SK-N-MC (cell line): ENCODE measurements around the gene UNC50.

Source experiments
- DNase-seq: peaks from one replicate; pipeline ENCODE4 v3.0.0-alpha.2; 2011; ENCODE audit warnings: low read depth, low spot score
- H3K27ac ChIP-seq: fragments of 200-600 bp; sonication (generic); 2 replicates; pipeline ENCODE4 v1.5.1; 2016; ENCODE audit warnings: mixed run types
- H3K36me3 ChIP-seq: fragments of 200-600 bp; sonication (generic); 2 replicates; pipeline ENCODE4 v1.6.1; 2017; ENCODE audit warnings: antibody characterized with exemption, low read length, mixed read lengths; ENCODE audit not compliant: insufficient read depth
- H3K4me3 ChIP-seq: fragments of 200-600 bp; sonication (generic); 2 replicates; pipeline ENCODE4 v1.5.1; 2016
- H3K9ac ChIP-seq: fragments of 200-600 bp; sonication (generic); 2 replicates; pipeline ENCODE4 v1.8.0; 2017; ENCODE audit warnings: mixed run types, mixed read lengths; ENCODE audit not compliant: insufficient read length
- H3K9me3 ChIP-seq: fragments of 200-600 bp; sonication (generic); 2 replicates; pipeline ENCODE4 v1.6.1; 2017; ENCODE audit warnings: low read depth, mild to moderate bottlenecking, antibody characterized with exemption, low read length, moderate library complexity, mixed read lengths
- EZH2 ChIP-seq: fragments of 200-600 bp; sonication (generic); IDR thresholded peaks from one replicate; pipeline ENCODE4 v1.6.1; 2017; ENCODE audit warnings: antibody characterized with exemption
- FOXP2 ChIP-seq: optimal IDR thresholded peaks from 2 replicates; pipeline ENCODE3; 2011; ENCODE audit warnings: mild to moderate bottlenecking, moderate library complexity; ENCODE audit not compliant: insufficient read depth; ENCODE audit errors: extremely low read length, control extremely low read depth
- POLR2AphosphoS5 ChIP-seq: IDR thresholded peaks from 2 replicates; pipeline ENCODE4 v1.6.1; 2012; ENCODE audit warnings: mild to moderate bottlenecking, low read depth, low read length, borderline replicate concordance

UNC50 gene

DNA sequence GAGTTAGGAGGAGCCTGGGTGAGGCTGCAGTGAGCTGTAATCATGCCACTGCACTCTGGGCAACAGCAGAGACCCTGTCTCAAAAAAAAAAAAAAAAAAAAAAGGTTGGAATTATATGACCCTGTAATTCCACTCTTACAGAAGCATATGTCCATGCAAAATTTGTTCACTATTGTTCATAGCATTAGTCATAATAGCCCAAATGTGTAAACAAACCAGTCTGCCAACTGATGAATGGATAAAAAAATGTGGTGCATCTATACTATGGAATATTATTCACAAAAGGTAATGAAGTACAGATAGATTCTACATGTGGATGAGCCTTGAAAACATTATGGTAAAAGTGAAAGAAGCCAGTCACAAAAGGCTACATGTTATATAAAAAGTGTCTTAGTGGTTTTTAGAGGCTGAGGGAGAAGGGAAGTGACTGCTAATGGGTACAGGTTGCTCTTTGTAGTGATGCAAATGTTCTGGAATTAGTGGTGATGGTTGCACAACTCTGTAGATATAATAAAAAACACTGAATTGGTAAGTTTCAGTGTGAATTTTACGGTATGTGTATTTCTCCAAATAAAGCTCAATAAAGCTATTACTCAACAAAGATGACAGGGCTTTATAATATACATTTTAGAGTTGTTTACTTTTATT lies 9.5 kb upstream of the UNC50 start:
- TF ChIP-seq FOXP2 (no peak), EZH2 (no peak), POLR2AphosphoS5 (no peak)
- H3K4me3 ChIP-seq: no peak overlapping the region
- H3K9ac ChIP-seq: no peak overlapping the region
- peaks cover 54% of the 10 kb centered on the region for H3K36me3 ChIP-seq
- no peak overlapping the region for H3K27ac ChIP-seq
- H3K9me3 ChIP-seq: no peaks in the 10 kb centered on the region
- no peak for DNase-seq

DNA sequence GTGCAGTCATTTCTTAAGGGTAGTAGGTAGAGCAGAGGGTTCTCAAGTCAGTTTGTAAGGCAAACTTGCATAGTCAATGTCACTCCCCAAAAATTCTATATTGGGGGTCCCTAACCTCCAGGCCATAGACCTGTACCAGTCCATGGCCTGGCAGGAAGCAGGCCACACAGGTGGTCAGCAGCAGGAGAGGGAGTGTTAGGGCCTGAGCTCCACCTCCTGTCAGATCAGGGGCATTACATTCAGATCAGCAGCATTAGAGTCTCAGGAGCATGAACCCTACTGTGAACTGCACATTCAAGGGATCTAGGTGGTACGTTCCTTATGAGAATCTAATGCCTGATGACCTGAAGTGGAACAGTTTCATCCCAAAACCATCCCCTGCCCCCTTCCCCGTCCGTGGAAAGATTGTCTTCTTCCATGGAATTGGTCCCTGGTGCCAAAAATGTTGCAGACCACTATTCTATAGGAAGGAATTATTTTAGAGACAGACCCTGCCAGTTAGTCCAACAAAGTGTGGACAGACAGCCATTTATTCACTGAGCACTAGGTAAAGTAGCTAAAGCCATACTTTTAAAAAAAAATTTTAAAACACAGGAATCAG lies 6.8 kb upstream of the UNC50 start:
- H3K27ac ChIP-seq: no peak overlapping the region
- no peak for DNase-seq
- no peak overlapping the region for H3K4me3 ChIP-seq
- H3K36me3 ChIP-seq: peaks cover 51% of the 10 kb centered on the region
- H3K9ac ChIP-seq: no peak overlapping the region
- no peak for TF ChIP-seq EZH2
- TF ChIP-seq POLR2AphosphoS5: no peak
- TF ChIP-seq FOXP2: no peak
- H3K9me3 ChIP-seq: no peaks in the 10 kb centered on the region

DNA sequence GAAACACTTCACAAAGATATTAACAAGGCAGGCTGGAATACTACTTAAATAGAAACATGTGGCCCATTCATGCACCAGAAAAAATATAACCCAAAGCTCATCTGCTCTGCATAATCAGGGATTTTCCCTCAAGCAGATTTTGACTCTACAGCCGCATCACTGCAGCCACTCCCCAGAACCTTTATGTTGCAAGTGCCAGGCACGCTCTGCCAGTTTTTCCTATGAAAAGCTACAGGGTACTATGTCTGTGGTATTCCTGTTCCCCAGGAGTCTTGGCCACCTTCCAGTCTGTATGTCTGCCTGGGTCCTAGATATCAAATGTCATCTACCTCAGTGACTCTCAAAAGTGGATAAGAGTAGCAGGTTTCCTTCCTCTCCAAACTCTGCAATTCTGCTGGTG lies 3.8 kb upstream of the UNC50 start:
- TF ChIP-seq FOXP2 (no peak), EZH2 (no peak), POLR2AphosphoS5 (no peak)
- no peaks in the 10 kb centered on the region for H3K9me3 ChIP-seq
- H3K9ac ChIP-seq: no peak overlapping the region
- peak overlapping the region; percentile 42; the same call in 1 of the 2 replicates for H3K4me3 ChIP-seq
- H3K27ac ChIP-seq: peak overlapping the region; percentile 80
- peaks cover 34% of the 10 kb centered on the region for H3K36me3 ChIP-seq
- peak; percentile 44 for DNase-seq

DNA sequence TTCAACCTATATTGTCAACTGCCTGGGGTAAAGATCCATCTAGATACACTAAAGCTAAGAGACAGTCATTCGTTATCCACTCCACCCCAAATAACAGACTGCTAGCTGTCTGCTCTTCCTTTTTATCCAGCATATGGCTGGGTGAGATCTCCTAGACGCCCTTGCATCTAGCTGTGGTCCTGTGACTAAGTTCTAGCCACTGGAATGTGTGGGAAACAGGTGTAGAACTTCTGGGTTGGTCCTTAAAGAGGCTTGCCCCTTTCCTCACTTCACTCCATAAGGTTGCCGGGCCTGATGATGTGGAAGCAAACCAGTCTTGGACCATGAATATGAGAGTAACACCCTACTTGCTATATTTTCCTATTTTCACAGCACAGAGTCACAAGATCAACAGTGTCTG lies 3.3 kb upstream of the UNC50 start:
- H3K27ac ChIP-seq: peak overlapping the region; percentile 39; the same call in 1 of the 2 replicates
- H3K4me3 ChIP-seq: peak overlapping the region; percentile 32; the same call in 1 of the 2 replicates
- H3K36me3 ChIP-seq: peaks cover 29% of the 10 kb centered on the region
- no peak for TF ChIP-seq EZH2
- TF ChIP-seq FOXP2: no peak
- no peak for TF ChIP-seq POLR2AphosphoS5
- no peak for DNase-seq
- H3K9ac ChIP-seq: no peak overlapping the region
- H3K9me3 ChIP-seq: no peaks in the 10 kb centered on the region

DNA sequence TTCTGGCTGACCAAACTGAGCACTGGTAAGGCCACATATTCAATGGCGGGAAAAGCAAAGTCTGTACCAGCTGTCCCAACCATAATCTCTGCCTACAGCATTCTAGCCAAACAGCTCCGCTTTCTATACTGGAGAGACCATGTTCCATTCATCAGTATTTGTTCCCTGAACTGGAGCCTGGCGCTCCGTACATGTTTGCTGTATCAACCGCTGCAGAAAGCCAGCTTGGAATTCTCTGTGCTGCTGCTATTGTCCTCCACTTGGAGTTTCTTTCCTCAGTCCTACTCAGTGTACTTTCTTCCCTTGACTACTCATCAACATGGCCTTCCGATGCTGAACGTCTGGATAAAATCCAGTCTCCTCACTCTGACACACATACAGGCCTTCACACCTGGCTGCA lies 2.0 kb upstream of the UNC50 start:
- Histone ChIP-seq H3K27ac (no peak overlapping the region), H3K36me3 (peaks cover 31% of the 10 kb centered on the region), H3K9me3 (no peaks in the 10 kb centered on the region), H3K9ac (no peak overlapping the region), H3K4me3 (no peak overlapping the region)
- TF ChIP-seq POLR2AphosphoS5 (no peak), EZH2 (no peak), FOXP2 (no peak)
- no peak for DNase-seq

DNA sequence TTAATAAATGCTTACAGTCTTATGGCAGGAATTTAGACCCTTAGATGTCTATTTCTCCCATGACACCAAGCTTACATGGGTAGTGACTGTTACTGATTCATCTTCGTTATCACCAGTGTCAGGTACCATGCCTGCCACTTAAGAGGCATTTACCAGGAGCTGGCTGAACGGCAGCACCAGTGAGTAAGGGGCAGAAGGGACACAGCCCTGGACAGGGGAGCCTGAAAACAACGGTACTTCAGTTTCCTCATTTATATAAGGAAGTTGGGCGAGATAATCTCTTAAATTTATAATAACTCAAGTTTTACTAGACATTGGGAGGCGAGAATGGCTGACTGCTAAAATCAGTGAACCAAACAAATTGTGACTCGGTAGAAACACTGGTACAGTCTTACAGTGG lies 1.3 kb upstream of the UNC50 start:
- Histone ChIP-seq H3K9me3 (no peaks in the 10 kb centered on the region), H3K27ac (no peak overlapping the region), H3K36me3 (peaks cover 29% of the 10 kb centered on the region; the same call in 1 of the 2 replicates), H3K4me3 (peak overlapping the region; percentile 93), H3K9ac (peak overlapping the region; percentile 94)
- no peak for TF ChIP-seq POLR2AphosphoS5
- no peak for TF ChIP-seq EZH2
- TF ChIP-seq FOXP2: no peak
- no peak for DNase-seq

DNA sequence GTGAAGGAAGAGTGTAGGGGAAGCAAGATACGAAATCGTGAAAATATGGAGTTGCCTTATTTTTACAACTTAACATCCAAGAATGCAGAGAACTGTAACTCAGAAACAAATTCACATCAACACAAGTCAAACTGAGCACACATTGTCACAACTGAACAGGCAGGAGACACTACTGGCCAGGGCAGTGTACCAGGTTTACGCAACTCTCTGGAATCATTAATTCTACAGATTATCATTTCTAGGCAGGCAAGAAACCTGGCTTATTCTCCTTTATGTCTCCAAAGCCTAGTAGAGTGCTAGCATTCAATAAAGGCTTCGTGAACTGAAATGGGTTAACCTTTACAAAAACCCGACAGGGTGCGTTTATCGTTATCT lies 661 bp upstream of the UNC50 start:
- Histone ChIP-seq H3K4me3 (peak overlapping the region; percentile 93), H3K36me3 (peaks cover 32% of the 10 kb centered on the region), H3K27ac (no peak overlapping the region), H3K9me3 (no peaks in the 10 kb centered on the region), H3K9ac (peak overlapping the region; percentile 94)
- no peak for DNase-seq
- TF ChIP-seq POLR2AphosphoS5 (no peak), FOXP2 (no peak), EZH2 (no peak)

DNA sequence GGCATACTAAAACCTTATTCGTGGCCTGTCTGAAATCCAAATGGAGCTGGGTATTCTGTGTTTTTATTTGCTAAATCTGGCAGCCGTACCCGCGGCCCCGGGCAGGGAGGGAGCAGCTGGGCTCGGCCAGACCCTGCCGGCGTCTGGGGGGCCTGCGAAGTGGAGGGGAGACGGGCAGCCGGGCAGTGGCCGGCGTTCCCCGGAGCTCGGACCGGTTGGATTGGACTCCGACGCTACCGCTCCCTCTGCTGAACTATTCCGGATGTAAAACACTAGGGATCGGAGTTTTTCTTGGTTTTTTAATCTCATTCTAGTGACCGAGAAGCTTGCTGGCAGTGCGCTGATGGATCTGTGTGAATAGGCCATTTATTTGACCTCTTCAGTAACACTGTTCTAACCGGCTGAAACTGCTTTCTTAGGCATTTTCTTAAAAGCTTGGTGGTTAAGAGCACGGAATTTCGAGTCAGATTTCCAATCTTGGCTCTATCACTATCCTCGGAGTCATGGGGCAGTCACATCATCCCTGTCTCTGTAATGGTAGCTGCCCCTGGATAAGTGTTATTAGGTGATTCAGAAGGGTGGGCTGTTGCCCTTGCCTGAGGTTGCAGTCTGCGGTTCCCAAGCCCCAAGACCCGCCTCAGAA lies 694 bp downstream of the UNC50 start:
- peak overlapping the region; percentile 94 for H3K9ac ChIP-seq
- H3K27ac ChIP-seq: peak overlapping the region; percentile 64; the same call in 1 of the 2 replicates
- H3K36me3 ChIP-seq: peaks cover 35% of the 10 kb centered on the region
- H3K4me3 ChIP-seq: peak overlapping the region; percentile 93
- no peak for DNase-seq
- TF ChIP-seq EZH2 (no peak), POLR2AphosphoS5 (no peak), FOXP2 (no peak)
- H3K9me3 ChIP-seq: no peaks in the 10 kb centered on the region

DNA sequence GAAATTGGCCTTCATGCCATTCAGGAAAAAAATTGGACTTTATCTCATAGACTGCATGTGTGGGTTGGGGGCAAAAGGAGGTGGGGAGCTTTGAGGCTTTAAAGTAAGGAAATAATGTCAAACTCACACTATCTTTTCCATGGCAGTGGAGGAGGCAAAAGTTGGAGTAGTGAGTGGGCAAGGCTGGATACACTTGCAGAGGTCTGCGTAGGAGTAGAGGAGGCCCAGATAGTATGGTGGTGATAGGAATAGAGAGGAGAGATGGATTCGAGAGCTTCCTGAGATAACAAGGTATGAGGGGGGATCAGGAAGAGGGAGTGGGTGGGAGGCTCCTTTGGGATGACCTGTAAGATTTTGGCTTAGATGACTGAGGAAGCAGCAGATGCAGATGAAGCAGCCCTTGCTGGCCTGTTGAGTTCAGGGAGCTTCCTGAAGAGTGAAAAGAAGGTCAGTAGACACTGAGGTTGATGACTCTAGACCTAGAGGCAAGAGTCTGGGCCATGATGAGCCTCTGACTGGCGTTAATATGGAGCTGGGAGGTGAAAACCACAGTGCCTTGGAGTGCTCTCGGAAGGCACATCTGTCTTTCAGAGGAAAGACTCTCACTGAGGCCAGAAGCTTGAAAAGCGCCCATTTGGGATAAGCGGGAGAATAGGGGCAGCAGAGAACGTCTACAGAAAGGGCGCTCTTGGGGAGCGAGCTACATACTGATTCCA lies 5.8 kb downstream of the UNC50 start:
- no peak overlapping the region for H3K4me3 ChIP-seq
- no peak overlapping the region for H3K9ac ChIP-seq
- H3K9me3 ChIP-seq: no peaks in the 10 kb centered on the region
- peaks cover 63% of the 10 kb centered on the region for H3K36me3 ChIP-seq
- TF ChIP-seq FOXP2 (no peak), POLR2AphosphoS5 (no peak), EZH2 (no peak)
- H3K27ac ChIP-seq: no peak overlapping the region
- no peak for DNase-seq
